Activated gamma-delta T cell treated with anti-CD3 and anti-CD28 coated beads, Interleukin-2, amount 50 U/mL, for 16 hours (primary cell): ENCODE measurements around the gene BRF1.
"Not testable (repeated sequence)": the region's sequence is repeated elsewhere in the genome, so short reads cannot be mapped to it uniquely, and the experiment has no call there.

Source experiments
- DNase-seq: peaks from one replicate; pipeline ENCODE4 v3.0.0-alpha.2; 2020; ENCODE audit warnings: low read depth

Gene BRF1

DNA sequence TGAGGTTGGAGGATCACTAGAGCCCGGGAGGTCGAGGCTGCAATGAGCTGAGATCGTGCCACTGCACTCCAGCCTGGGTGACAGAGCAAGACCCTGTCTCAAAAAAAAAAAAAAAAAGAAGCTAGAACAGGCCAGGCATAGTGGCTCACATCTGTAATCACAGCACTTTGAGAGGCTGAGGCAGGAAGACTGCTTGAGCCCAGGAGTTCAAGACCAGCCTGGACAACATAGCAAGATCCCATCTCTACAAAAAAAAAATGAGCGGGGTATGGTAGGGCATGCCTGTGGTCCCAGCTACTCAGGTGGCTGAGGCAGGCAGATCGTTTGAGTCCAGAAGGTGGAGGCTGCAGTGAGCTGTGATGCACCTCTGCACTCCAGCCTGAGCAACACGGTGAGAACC is 11.9 kb downstream of the BRF1 start:
- DNase-seq: not testable (repeated sequence)

- DNase-seq: no peak
Measured at GRCh38 chr14:105287249-105288102, 13.3 kb downstream of the BRF1 start.

- DNase-seq: no peak
Measured at GRCh38 chr14:105286759-105287144, 14.0 kb downstream of the BRF1 start.

GRCh38 chr14:105285174-105285573 is 15.6 kb downstream of the BRF1 start:
- DNase-seq: no peak

DNA sequence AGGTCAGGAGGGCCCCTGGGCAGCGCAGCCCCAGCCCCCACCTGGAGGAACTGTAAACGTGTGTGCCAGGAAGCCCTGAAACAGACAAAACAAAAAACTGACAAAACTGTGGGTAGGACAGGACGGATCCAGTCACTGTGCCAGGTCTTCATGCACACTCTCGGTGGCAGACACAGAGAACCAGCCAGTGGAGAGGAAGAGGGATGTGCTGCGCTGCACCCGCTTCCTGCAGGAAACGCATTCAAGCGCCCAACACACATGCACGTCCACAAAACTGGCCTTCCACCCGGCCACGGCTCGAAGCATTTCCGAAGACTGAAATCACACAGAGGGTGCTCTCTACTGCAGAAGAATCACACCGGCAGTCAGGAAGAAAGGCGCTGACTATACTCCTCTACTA is 16.9 kb downstream of the BRF1 start:
- DNase-seq: no peak

DNA sequence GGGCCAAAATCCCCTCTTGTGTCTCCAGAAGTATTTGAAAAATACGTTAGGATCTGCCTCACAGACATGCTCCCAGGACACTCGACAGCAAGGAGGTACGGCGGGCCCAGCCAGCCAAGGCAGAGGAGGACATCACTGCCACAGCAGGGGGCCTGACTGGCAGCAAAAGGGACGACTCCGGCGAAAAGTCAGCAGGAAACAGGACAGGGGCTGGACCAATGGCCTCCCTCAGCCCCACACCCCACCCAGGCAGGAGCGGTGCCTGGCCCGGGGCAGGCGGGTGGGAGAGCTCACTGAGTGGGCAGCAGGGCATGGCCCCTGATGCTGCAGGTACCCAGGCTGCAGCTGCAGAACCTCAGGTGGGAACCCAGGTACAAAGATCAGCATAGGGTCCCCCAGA is 17.8 kb downstream of the BRF1 start:
- no peak for DNase-seq

GRCh38 chr14:105282098-105282725 is 18.6 kb downstream of the BRF1 start:
- no peak for DNase-seq

- DNase-seq: no peak
Measured at GRCh38 chr14:105281371-105282097, 19.3 kb downstream of the BRF1 start.

DNA sequence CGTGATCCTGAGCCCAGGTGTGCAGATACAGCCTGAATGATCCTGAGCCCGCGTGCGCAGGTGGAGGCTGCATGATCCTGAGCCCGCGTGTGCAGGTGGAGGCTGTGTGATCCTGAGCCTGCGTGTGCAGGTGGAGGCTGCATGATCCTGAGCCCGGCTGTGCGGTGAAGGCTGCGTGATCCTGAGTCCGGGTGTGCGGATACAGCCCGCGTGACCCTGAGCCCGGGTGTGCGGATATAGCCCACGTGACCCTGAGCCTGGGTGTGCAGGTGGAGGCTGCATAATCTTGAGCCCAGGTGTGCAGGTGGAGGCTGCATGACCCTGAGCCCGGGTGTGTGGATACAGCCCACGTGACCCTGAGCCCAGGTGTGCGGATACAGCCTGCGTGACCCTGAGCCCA is 20.3 kb downstream of the BRF1 start:
- no peak for DNase-seq

- no peak for DNase-seq
Measured at GRCh38 chr14:105279642-105280361, 21.0 kb downstream of the BRF1 start.

- DNase-seq: not testable (repeated sequence)
Measured at GRCh38 chr14:105277448-105277847, 23.4 kb downstream of the BRF1 start.

GRCh38 chr14:105275267-105275946 is 25.4 kb downstream of the BRF1 start:
- DNase-seq: no peak

GRCh38 chr14:105274637-105275036 is 26.2 kb downstream of the BRF1 start:
- no peak for DNase-seq

DNA sequence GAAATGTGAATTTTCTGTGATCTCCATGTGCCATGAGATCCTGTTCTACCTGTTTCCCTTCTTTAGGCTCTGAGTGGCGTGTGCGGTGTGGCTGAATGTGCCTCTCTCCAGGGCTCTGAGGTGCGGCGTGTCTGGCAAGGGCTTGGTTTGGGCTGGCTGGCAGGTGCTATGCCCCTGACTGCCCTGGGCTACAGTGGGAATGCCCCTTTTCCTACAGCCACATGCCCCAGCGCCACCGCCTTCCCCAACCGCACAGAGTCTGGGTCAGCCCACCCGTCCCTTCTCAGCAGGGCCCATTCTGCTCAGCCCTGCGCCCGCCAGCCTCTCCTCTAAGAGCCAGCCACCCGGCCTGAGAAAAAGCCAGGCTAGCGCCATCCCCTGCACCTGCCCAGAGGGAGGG is 27.7 kb downstream of the BRF1 start:
- no peak for DNase-seq

- no peak for DNase-seq
Measured at GRCh38 chr14:105272623-105273022, 28.2 kb downstream of the BRF1 start.

DNA sequence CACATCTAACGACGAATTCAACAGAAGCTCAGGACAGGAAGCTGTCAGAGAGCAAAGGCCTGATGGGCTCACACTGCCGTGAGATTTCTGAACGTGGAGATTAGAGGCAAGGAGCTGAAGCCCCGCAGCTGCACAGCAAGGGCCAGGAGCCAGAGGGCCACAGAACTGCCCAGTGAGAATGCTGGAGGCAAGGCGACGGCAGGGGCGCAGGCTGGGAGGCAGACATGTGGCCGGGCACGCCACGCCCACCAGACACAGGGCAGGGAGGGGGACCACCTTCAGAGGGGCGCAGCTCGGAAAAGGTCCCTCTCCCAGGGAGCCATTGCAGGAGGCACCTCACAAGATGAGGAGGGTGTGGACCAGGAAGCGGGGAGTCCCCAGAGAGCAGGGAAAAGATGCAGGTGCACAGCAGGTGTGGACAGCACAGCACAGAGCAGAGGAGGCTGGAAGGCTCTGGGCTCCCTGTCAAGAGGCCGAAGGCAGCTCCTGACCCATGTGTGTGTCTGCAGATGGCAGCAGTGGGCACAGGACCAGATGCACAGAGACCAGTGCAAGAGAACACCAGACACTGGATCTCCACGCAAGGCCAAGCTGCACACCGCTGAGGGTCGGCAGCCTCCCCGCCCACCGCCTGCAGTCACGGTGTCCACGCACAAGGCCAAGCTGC is 29.4 kb downstream of the BRF1 start:
- no peak for DNase-seq

DNA sequence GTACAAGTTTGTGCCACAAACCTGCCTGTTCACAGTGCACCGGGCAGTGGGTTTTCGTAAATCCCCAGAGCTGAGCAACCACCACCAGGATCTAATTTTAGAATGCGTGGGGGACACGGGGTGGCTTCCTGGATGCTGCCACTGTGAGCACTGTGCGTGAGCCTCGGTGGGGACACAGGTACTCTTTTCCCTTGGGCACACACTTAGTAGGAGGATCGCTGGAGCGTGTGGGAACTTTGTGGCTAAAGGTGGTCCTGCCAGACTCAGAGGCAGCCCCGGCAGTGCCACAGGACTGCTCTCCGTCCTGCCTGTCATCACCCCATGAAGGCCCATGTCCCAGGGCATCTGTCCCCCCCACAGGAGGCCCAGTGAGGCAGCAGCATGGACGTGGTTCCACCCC is 31.4 kb downstream of the BRF1 start:
- no peak for DNase-seq

- DNase-seq: no peak
Measured at GRCh38 chr14:105268736-105269354, 32.0 kb downstream of the BRF1 start.

DNA sequence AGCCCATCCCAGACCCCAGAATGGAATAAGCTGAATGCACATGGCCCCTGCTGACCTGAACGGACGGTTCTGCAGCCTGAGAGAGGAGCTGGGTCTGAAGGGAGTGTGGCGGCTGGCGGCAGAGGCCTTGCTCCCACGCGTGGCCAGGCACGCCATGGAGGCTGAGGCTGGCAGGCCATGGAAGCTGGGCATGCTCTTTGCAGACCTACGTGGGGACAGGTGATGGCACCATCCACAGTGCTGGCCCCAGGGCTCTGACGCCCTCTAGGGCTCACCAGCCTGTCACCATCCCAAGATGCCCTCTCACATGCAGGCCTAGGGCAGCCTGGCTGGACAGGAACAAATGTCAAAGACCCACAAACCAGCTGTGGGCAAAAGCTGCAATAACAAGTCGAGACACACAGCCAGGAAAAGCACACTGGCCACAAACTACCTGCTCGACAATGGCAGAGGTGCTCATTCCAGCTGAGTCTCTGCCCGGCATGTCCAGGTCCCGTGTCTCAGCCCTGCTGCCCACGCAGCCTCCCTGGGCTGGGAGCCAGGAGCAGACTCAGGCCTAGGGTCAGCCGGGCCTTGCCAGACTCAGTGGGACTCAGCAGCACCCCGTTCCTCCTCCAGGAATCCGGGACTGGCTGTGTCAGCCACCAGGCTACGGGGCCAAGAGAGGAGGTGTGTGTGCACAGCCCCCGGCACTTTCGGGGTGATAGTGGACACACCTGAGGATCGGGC is 32.8 kb downstream of the BRF1 start:
- DNase-seq: no peak

- DNase-seq: no peak
Measured at GRCh38 chr14:105261781-105262180, 39.0 kb downstream of the BRF1 start.
